ENCODE data around the gene FZD7.

GRCh38 chr2:202022755-202023154 is 10.9 kb upstream of the FZD7 start:
- TF ChIP-seq, protein P1, sequence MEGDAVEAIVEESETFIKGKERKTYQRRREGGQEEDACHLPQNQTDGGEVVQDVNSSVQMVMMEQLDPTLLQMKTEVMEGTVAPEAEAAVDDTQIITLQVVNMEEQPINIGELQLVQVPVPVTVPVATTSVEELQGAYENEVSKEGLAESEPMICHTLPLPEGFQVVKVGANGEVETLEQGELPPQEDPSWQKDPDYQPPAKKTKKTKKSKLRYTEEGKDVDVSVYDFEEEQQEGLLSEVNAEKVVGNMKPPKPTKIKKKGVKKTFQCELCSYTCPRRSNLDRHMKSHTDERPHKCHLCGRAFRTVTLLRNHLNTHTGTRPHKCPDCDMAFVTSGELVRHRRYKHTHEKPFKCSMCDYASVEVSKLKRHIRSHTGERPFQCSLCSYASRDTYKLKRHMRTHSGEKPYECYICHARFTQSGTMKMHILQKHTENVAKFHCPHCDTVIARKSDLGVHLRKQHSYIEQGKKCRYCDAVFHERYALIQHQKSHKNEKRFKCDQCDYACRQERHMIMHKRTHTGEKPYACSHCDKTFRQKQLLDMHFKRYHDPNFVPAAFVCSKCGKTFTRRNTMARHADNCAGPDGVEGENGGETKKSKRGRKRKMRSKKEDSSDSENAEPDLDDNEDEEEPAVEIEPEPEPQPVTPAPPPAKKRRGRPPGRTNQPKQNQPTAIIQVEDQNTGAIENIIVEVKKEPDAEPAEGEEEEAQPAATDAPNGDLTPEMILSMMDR (IDR thresholded peaks at IDR 0.05), result no peak
- TF ChIP-seq POLR2A (IDR thresholded peaks at IDR 0.05), result no peak
